Measurements from ENCODE around the gene GRK5. TPM values are rescaled to one million over a fixed set of nuclear protein-coding genes. Genes with fewer than 3 reads are reported as not detected.

The GRK5 gene
- total RNA-seq, 1 donor: 1.8 TPM

GRCh38 chr10:119466076-119466475 is 258.7 kb downstream of the GRK5 start:
- peak; percentile 14 for DNase-seq (ENCODE audit: insufficient read length, low spot score, missing footprints)
- H3K27ac ChIP-seq (ENCODE audit: low read depth, low read length): no peak overlapping the region
- no peak overlapping the region for H3K4me2 ChIP-seq (ENCODE audit: insufficient read depth, low read length)
- H3K4me1 ChIP-seq (ENCODE audit: insufficient read depth, low read length): no peaks in the 10 kb centered on the region
- peaks cover 3% of the 10 kb centered on the region for H3K9me3 ChIP-seq (ENCODE audit: low read depth, low read length)
- H2AFZ ChIP-seq (ENCODE audit: low read length): no peak overlapping the region
- TF ChIP-seq CTCF (IDR thresholded peaks at IDR 0.05; ENCODE audit: extremely low read depth, low read depth, low read length): no peak
- no peaks in the 10 kb centered on the region for H3K79me2 ChIP-seq (ENCODE audit: insufficient read depth, low read length)
- peaks cover 43% of the 10 kb centered on the region for H3K27me3 ChIP-seq (ENCODE audit: insufficient read depth, low read length)
- H4K20me1 ChIP-seq (ENCODE audit: insufficient read depth, low read length): no peaks in the 10 kb centered on the region
- H3K4me3 ChIP-seq (ENCODE audit: insufficient read depth, low read length): no peak overlapping the region
- no peaks in the 10 kb centered on the region for H3K36me3 ChIP-seq (ENCODE audit: insufficient read depth, low read length)

- DNase-seq (ENCODE audit: insufficient read length, low spot score, missing footprints): peak; percentile 50
- Histone ChIP-seq H3K27ac (ENCODE audit: low read depth, low read length) (no peak overlapping the region), H3K36me3 (ENCODE audit: insufficient read depth, low read length) (no peaks in the 10 kb centered on the region), H3K79me2 (ENCODE audit: insufficient read depth, low read length) (no peaks in the 10 kb centered on the region), H3K27me3 (ENCODE audit: insufficient read depth, low read length) (peaks cover 45% of the 10 kb centered on the region), H4K20me1 (ENCODE audit: insufficient read depth, low read length) (no peaks in the 10 kb centered on the region), H3K4me1 (ENCODE audit: insufficient read depth, low read length) (no peaks in the 10 kb centered on the region), H3K4me2 (ENCODE audit: insufficient read depth, low read length) (no peak overlapping the region), H2AFZ (ENCODE audit: low read length) (no peak overlapping the region), H3K4me3 (ENCODE audit: insufficient read depth, low read length) (no peak overlapping the region), H3K9me3 (ENCODE audit: low read depth, low read length) (peaks cover 3% of the 10 kb centered on the region)
- TF ChIP-seq CTCF (IDR thresholded peaks at IDR 0.05; ENCODE audit: extremely low read depth, low read depth, low read length): no peak
Observed at GRCh38 chr10:119466655-119467054, 259.3 kb downstream of the GRK5 start.

- H2AFZ ChIP-seq (ENCODE audit: low read length): no peak overlapping the region
- TF ChIP-seq CTCF (IDR thresholded peaks at IDR 0.05; ENCODE audit: extremely low read depth, low read depth, low read length): no peak
- peaks cover 52% of the 10 kb centered on the region for H3K27me3 ChIP-seq (ENCODE audit: insufficient read depth, low read length)
- H3K79me2 ChIP-seq (ENCODE audit: insufficient read depth, low read length): no peaks in the 10 kb centered on the region
- DNase-seq (ENCODE audit: insufficient read length, low spot score, missing footprints): peak; percentile 26
- H3K4me3 ChIP-seq (ENCODE audit: insufficient read depth, low read length): no peak overlapping the region
- no peak overlapping the region for H3K27ac ChIP-seq (ENCODE audit: low read depth, low read length)
- H3K36me3 ChIP-seq (ENCODE audit: insufficient read depth, low read length): no peaks in the 10 kb centered on the region
- H4K20me1 ChIP-seq (ENCODE audit: insufficient read depth, low read length): no peaks in the 10 kb centered on the region
- H3K4me2 ChIP-seq (ENCODE audit: insufficient read depth, low read length): no peak overlapping the region
- no peaks in the 10 kb centered on the region for H3K4me1 ChIP-seq (ENCODE audit: insufficient read depth, low read length)
- peaks cover 3% of the 10 kb centered on the region for H3K9me3 ChIP-seq (ENCODE audit: low read depth, low read length)
Observed at GRCh38 chr10:119468542-119469324, 261.4 kb downstream of the GRK5 start.

GRCh38 chr10:119469325-119469707 is 261.9 kb downstream of the GRK5 start:
- TF ChIP-seq CTCF (IDR thresholded peaks at IDR 0.05; ENCODE audit: extremely low read depth, low read depth, low read length): no peak
- no peak overlapping the region for H2AFZ ChIP-seq (ENCODE audit: low read length)
- H3K4me3 ChIP-seq (ENCODE audit: insufficient read depth, low read length): no peak overlapping the region
- H4K20me1 ChIP-seq (ENCODE audit: insufficient read depth, low read length): no peaks in the 10 kb centered on the region
- no peaks in the 10 kb centered on the region for H3K79me2 ChIP-seq (ENCODE audit: insufficient read depth, low read length)
- no peak overlapping the region for H3K4me2 ChIP-seq (ENCODE audit: insufficient read depth, low read length)
- DNase-seq (ENCODE audit: insufficient read length, low spot score, missing footprints): no peak
- H3K4me1 ChIP-seq (ENCODE audit: insufficient read depth, low read length): no peaks in the 10 kb centered on the region
- peaks cover 3% of the 10 kb centered on the region for H3K9me3 ChIP-seq (ENCODE audit: low read depth, low read length)
- H3K27me3 ChIP-seq (ENCODE audit: insufficient read depth, low read length): peaks cover 53% of the 10 kb centered on the region
- no peaks in the 10 kb centered on the region for H3K36me3 ChIP-seq (ENCODE audit: insufficient read depth, low read length)
- H3K27ac ChIP-seq (ENCODE audit: low read depth, low read length): no peak overlapping the region
